Measurements from ENCODE around the gene OTUD3.

DNA sequence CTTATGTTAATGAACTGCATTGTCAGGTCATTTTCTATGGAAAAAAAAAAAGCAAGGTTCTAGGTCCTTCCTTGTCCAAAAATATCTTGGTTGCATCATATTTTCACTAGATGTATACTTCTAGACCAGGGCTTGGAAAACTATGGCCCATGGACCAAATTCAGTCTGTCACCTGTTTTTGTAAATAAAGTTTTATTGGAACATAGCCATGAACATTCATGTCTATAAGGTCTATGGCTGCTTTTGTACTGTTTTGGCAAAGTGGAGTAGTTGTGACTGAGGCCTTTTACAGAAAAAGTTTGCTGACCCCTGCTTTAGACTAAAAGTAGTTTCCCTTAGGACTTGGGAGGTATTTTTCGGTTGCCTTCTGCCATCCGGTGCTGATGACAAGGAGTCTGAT is 60.5 kb downstream of the OTUD3 start:
- TF ChIP-seq POLR2A (IDR thresholded peaks at IDR 0.05), result no peak
- TF ChIP-seq, protein P1, sequence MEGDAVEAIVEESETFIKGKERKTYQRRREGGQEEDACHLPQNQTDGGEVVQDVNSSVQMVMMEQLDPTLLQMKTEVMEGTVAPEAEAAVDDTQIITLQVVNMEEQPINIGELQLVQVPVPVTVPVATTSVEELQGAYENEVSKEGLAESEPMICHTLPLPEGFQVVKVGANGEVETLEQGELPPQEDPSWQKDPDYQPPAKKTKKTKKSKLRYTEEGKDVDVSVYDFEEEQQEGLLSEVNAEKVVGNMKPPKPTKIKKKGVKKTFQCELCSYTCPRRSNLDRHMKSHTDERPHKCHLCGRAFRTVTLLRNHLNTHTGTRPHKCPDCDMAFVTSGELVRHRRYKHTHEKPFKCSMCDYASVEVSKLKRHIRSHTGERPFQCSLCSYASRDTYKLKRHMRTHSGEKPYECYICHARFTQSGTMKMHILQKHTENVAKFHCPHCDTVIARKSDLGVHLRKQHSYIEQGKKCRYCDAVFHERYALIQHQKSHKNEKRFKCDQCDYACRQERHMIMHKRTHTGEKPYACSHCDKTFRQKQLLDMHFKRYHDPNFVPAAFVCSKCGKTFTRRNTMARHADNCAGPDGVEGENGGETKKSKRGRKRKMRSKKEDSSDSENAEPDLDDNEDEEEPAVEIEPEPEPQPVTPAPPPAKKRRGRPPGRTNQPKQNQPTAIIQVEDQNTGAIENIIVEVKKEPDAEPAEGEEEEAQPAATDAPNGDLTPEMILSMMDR (IDR thresholded peaks at IDR 0.05), result no peak
